Activated naive CD4-positive, alpha-beta T cell treated with anti-CD3 and anti-CD28 coated beads for 36 hours (primary cell): ENCODE measurements around the gene POLR2E. TPM values are rescaled to one million over a fixed set of nuclear protein-coding genes. Genes with fewer than 3 reads are reported as not detected.

ENCODE experiments used
- CTCF ChIA-PET: fragments of 350-600 bp; sonication (Branson Sonifier 250); formaldehyde crosslinking; loops from one replicate; lab custom pipeline; 2021; ENCODE audit warnings: antibody characterized with exemption; lab: Charles Lee
- DNase-seq: peaks from one replicate; pipeline ENCODE4 v3.0.0-alpha.2; 2020
- H3K27ac Mint-ChIP-seq: one replicate; pipeline ENCODE4 v1.8.0; 2021; ENCODE audit warnings: mild to moderate bottlenecking, mixed read lengths
- H3K27me3 Mint-ChIP-seq: one replicate; pipeline ENCODE4 v1.8.0; 2021; ENCODE audit warnings: low read depth, mixed read lengths
- H3K36me3 Mint-ChIP-seq: one replicate; pipeline ENCODE4 v1.8.0; 2021; ENCODE audit warnings: low read depth, mixed read lengths
- H3K4me1 Mint-ChIP-seq: one replicate; pipeline ENCODE4 v1.8.0; 2021; ENCODE audit warnings: low read depth, mixed read lengths
- H3K4me3 Mint-ChIP-seq: one replicate; pipeline ENCODE4 v1.8.0; 2021; ENCODE audit warnings: mild to moderate bottlenecking, moderate library complexity, mixed read lengths
- H3K9me3 Mint-ChIP-seq: one replicate; pipeline ENCODE4 v1.8.0; 2021; ENCODE audit warnings: mixed read lengths
- intact Hi-C: fragments of 100-400 bp; cut with micrococcal nuclease; formaldehyde crosslinking; loops from one replicate; pipeline ENCODE4 v1.15.1; 2023
- total RNA-seq, 2 experiments: library from RNA; stranded (reverse); gene quantifications; one replicate each; pipeline ENCODE4 v1.2.3, GENCODE V29; 2021

The POLR2E gene
- total RNA-seq, 2 experiments from 2014 or later = 238 to 258 TPM

GRCh38 chr19:1068009-1069001 lies 26.9 kb downstream of the POLR2E start:
- CTCF ChIA-PET = interaction anchor here (0.6 to 1.9 kb wide), 5 partner anchors 8 to 205 kb away, joined by 3 to 8 read pairs (median 3); no protein-coding TSS in a partner anchor
- Mint-ChIP-seq H3K4me3 (peak overlapping the region; percentile 96), H3K27ac (peak overlapping the region; percentile 94), H3K36me3 (peaks cover 22% of the 10 kb centered on the region), H3K4me1 (peaks cover 50% of the 10 kb centered on the region), H3K27me3 (no peaks in the 10 kb centered on the region), H3K9me3 (no peaks in the 10 kb centered on the region)
- DNase-seq = peak; percentile 86
- intact Hi-C loops = loop anchor here (1.0 to 5.0 kb wide), 7 partner anchors 9 to 184 kb away; partner anchors contain the start of genes GPX4, POLR2E, RNU6-2 and TMEM259

- Mint-ChIP-seq H3K9me3 (no peaks in the 10 kb centered on the region), H3K27ac (peak overlapping the region; percentile 94), H3K36me3 (peaks cover 19% of the 10 kb centered on the region), H3K27me3 (no peaks in the 10 kb centered on the region), H3K4me1 (peaks cover 44% of the 10 kb centered on the region), H3K4me3 (peak overlapping the region; percentile 96)
- CTCF ChIA-PET = interaction anchor here (0.6 to 1.9 kb wide), 7 partner anchors 9 to 177 kb away, joined by 3 to 8 read pairs (median 3); no protein-coding TSS in a partner anchor
- DNase-seq = peak; percentile 78
- intact Hi-C loops = loop anchor here (2.0 to 5.0 kb wide), 4 partner anchors 15 to 185 kb away; no protein-coding TSS in a partner anchor
Observed at GRCh38 chr19:1067341-1067957, 27.7 kb downstream of the POLR2E start.

- H3K4me1 Mint-ChIP-seq = peaks cover 39% of the 10 kb centered on the region
- H3K27ac Mint-ChIP-seq = peak within 1 kb of the TSS; percentile 94
- peak within 1 kb of the TSS; percentile 96 for H3K4me3 Mint-ChIP-seq
- H3K36me3 Mint-ChIP-seq = peaks cover 16% of the 10 kb centered on the region
- intact Hi-C loops = loop anchor here (2.0 to 5.0 kb wide), 4 partner anchors 16 to 185 kb away; no protein-coding TSS in a partner anchor
- peak; percentile 82 for DNase-seq
- no peaks in the 10 kb centered on the region for H3K9me3 Mint-ChIP-seq
- CTCF ChIA-PET = interaction anchor here (0.7 to 1.9 kb wide), 7 partner anchors 9 to 177 kb away, joined by 3 to 8 read pairs (median 3); no protein-coding TSS in a partner anchor
- H3K27me3 Mint-ChIP-seq = no peaks in the 10 kb centered on the region
Observed at GRCh38 chr19:1066748-1067340, 28.3 kb downstream of the POLR2E start, which contains the start of gene ARHGAP45. ARHGAP45 (plus strand) TSS chr19:1067167; CDS start chr19:1067406, 239 bp downstream.

- Mint-ChIP-seq H3K9me3 (no peaks in the 10 kb centered on the region), H3K27ac (no peak overlapping the region), H3K36me3 (peaks cover 13% of the 10 kb centered on the region), H3K4me1 (peaks cover 35% of the 10 kb centered on the region), H3K27me3 (no peaks in the 10 kb centered on the region), H3K4me3 (peak overlapping the region; percentile 68)
- CTCF ChIA-PET = interaction anchor here (0.7 to 2.2 kb wide), 6 partner anchors 9 to 127 kb away, joined by 3 to 24 read pairs (median 4); no protein-coding TSS in a partner anchor
- no peak for DNase-seq
- intact Hi-C loops = loop anchor here (2.0 to 5.0 kb wide), 4 partner anchors 17 to 186 kb away; no protein-coding TSS in a partner anchor
Observed at GRCh38 chr19:1066251-1066747, 28.9 kb downstream of the POLR2E start.

- H3K4me1 Mint-ChIP-seq = peaks cover 35% of the 10 kb centered on the region
- no peak overlapping the region for H3K4me3 Mint-ChIP-seq
- H3K27ac Mint-ChIP-seq = no peak overlapping the region
- CTCF ChIA-PET = interaction anchor here (1.0 to 2.2 kb wide), 2 partner anchors 10 to 128 kb away, joined by 4 to 24 read pairs; no protein-coding TSS in a partner anchor
- H3K9me3 Mint-ChIP-seq = no peaks in the 10 kb centered on the region
- H3K36me3 Mint-ChIP-seq = peaks cover 13% of the 10 kb centered on the region
- intact Hi-C loops = loop anchor here (2.0 to 5.0 kb wide), 4 partner anchors 17 to 187 kb away; no protein-coding TSS in a partner anchor
- no peaks in the 10 kb centered on the region for H3K27me3 Mint-ChIP-seq
- DNase-seq = no peak
Observed at GRCh38 chr19:1065606-1066109, 29.5 kb downstream of the POLR2E start.

GRCh38 chr19:1064661-1065605 lies 30.2 kb downstream of the POLR2E start:
- CTCF ChIA-PET = interaction anchor here (0.6 to 2.2 kb wide), 14 partner anchors 11 to 129 kb away, joined by 3 to 24 read pairs (median 3); partner anchors contain the start of gene RNU6-2
- H3K9me3 Mint-ChIP-seq = no peaks in the 10 kb centered on the region
- no peaks in the 10 kb centered on the region for H3K27me3 Mint-ChIP-seq
- intact Hi-C loops = loop anchor here (5.0 kb wide), 2 partner anchors 127 to 187 kb away; no protein-coding TSS in a partner anchor
- no peak overlapping the region for H3K4me3 Mint-ChIP-seq
- H3K4me1 Mint-ChIP-seq = peaks cover 30% of the 10 kb centered on the region
- H3K36me3 Mint-ChIP-seq = peaks cover 12% of the 10 kb centered on the region
- peak; percentile 72 for DNase-seq
- no peak overlapping the region for H3K27ac Mint-ChIP-seq

- intact Hi-C loops = no loop called here
- Mint-ChIP-seq H3K9me3 (no peaks in the 10 kb centered on the region), H3K36me3 (peaks cover 7% of the 10 kb centered on the region), H3K4me1 (peaks cover 23% of the 10 kb centered on the region), H3K27me3 (no peaks in the 10 kb centered on the region), H3K4me3 (no peak overlapping the region), H3K27ac (no peak overlapping the region)
- DNase-seq = no peak
- CTCF ChIA-PET = interaction anchor here (0.6 to 2.2 kb wide), 11 partner anchors 12 to 128 kb away, joined by 3 to 24 read pairs (median 3); no protein-coding TSS in a partner anchor
Observed at GRCh38 chr19:1063909-1064660, 31.1 kb downstream of the POLR2E start.

GRCh38 chr19:1063030-1063908 lies 31.9 kb downstream of the POLR2E start:
- no peaks in the 10 kb centered on the region for H3K9me3 Mint-ChIP-seq
- H3K36me3 Mint-ChIP-seq = peaks cover 1% of the 10 kb centered on the region
- intact Hi-C loops = no loop called here
- H3K4me3 Mint-ChIP-seq = no peak overlapping the region
- peak; percentile 68 for DNase-seq
- no peaks in the 10 kb centered on the region for H3K27me3 Mint-ChIP-seq
- peaks cover 17% of the 10 kb centered on the region for H3K4me1 Mint-ChIP-seq
- CTCF ChIA-PET = no interaction called here
- H3K27ac Mint-ChIP-seq = no peak overlapping the region

GRCh38 chr19:1062387-1063029 lies 32.7 kb downstream of the POLR2E start:
- CTCF ChIA-PET = interaction anchor here (0.6 kb wide), 1 partner anchor 182 kb away, joined by 3 read pairs; no protein-coding TSS in a partner anchor
- Mint-ChIP-seq H3K4me3 (no peak overlapping the region), H3K27me3 (no peaks in the 10 kb centered on the region), H3K36me3 (peaks cover 2% of the 10 kb centered on the region), H3K27ac (no peak overlapping the region), H3K9me3 (peaks cover under 1% of the 10 kb centered on the region), H3K4me1 (peaks cover 23% of the 10 kb centered on the region)
- DNase-seq = peak; percentile 60
- intact Hi-C loops = no loop called here
